GM18511 (cell line): ENCODE data around the gene GMPR2.

ENCODE experiments used
- ATAC-seq: cut with Tn5 transposase; IDR thresholded peaks from one replicate; pipeline ENCODE4 v1.9.1; 2021; ENCODE audit warnings: mild to moderate bottlenecking, moderate library complexity; ENCODE audit not compliant: unreplicated experiment

GMPR2 gene

GRCh38 chr14:24249230-24250021, 16.7 kb downstream of the GMPR2 start:
- no peak for ATAC-seq

GRCh38 chr14:24250354-24250753, 17.6 kb downstream of the GMPR2 start:
- no peak for ATAC-seq

- ATAC-seq: no peak
Observed at GRCh38 chr14:24251880-24252288, 19.2 kb downstream of the GMPR2 start.

DNA sequence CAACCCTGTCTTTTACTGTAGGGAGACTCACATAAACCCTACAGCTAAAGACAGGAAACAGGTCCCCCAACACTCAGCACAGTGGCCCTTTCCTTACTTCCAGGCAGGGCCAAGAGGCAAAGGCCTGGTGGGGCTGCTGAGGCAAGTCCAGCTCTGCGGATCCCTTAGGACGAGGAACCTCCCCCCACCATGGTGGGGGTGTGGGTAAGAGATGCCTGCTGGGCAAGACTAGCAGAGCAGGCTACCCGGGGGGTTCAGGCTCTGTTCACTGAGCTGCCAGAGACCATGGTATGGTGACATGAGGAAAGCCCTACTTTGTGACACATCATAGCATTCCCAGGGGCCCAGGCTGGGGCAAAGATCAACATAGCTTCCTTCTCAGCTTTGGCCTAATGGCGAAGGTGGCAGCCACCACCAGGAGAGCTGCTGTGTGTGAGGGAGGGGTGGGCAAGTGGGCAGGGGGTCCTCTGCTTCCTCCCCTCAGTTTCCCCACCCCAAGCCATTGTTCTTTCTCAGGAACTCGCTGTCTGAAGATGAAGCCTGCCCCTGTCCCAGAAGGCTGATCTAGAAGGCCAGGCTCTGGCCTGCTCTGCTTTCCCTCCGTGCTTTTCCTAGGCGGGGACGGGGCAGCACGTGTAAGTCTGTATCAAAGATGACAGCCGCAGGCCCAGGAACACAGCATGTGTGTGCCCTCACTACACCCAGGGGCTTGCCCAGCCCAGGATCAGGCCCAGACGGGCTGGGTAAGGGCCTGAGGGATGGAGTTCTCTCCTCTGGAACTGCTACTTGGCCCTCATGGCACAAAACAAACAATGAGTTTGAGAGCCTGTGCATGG, 19.8 kb downstream of the GMPR2 start:
- no peak for ATAC-seq

GRCh38 chr14:24253936-24254335, 21.2 kb downstream of the GMPR2 start:
- ATAC-seq: no peak

DNA sequence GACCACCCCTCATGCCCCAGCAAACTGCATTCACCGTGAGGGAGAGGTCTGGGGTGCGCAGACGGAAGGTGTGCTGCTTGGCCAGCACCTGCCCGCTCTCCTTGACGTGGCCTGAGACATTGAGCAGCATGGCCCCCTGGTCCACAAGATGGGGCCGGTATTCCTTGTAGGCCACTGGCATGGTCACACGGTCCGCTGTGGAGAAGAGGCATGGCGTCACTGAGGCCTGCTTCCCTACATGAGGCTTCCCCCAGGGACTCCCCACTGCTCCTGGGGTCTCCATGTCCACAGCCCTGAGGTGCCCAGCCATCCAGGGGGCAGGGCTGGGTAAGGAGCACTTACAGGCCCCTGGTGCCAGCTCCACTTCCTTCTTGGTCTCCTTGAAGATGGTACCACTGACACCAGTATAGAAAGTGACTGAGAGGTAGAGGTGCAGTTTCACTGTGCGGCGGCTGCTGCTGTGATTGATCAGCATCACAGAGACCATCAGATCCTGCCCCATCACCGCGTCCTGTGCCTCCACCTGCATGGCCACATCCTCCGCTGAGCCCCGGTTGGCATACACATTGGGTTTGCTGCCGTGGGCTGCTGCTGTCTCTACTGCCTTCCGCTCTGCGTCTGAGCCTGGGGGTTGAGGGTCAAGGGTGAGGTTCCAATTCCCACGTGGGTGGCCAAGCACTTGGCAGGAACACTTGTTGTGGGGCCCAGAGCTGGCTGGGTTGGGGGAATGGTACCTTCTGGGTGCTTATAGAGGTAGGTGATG, 22.1 kb downstream of the GMPR2 start:
- ATAC-seq: no peak

DNA sequence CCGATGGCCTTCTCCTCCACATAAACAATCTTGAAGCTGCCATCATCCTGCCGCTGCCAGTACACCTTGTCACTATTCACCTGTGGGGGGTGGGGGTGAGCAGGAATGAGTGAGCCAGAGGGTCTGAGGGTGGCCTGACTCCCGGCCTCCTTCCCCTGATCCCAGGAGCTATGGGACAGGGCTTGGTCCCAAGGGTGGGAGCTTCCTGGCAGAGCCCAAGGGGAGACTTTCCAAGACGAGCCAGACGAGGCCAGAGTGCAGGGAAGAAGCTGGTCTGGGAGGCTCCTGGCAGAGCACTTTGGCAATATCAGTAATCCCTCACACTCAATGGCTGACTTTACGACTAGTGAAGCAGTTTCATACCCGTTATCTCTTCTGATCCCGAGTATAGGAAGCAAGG, 22.7 kb downstream of the GMPR2 start:
- no peak for ATAC-seq

- no peak for ATAC-seq
Observed at GRCh38 chr14:24255931-24256711, 23.4 kb downstream of the GMPR2 start.

DNA sequence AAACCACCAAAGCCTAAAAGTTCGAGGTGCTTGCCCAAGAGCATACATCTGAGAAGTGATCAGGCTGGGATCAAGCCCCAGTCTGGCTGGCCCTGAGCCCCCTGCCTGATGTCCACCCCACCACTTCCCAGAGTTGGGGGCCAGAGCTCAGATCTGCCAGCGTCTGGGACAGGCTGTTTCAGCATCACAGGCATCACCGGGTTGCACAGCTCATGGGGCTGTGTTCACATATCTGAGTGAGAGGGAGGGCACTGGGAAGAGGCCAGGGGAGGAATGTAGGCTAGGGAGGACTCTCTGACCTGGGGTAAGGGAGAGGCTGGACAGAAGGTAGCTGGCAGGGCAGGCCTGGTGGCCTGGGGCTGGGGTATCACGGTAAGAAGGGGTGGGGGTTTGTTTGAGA, 24.2 kb downstream of the GMPR2 start:
- ATAC-seq: no peak

- ATAC-seq: no peak
Observed at GRCh38 chr14:24258119-24258518, 25.4 kb downstream of the GMPR2 start.

- no peak for ATAC-seq
Observed at GRCh38 chr14:24258548-24259265, 26.0 kb downstream of the GMPR2 start.

DNA sequence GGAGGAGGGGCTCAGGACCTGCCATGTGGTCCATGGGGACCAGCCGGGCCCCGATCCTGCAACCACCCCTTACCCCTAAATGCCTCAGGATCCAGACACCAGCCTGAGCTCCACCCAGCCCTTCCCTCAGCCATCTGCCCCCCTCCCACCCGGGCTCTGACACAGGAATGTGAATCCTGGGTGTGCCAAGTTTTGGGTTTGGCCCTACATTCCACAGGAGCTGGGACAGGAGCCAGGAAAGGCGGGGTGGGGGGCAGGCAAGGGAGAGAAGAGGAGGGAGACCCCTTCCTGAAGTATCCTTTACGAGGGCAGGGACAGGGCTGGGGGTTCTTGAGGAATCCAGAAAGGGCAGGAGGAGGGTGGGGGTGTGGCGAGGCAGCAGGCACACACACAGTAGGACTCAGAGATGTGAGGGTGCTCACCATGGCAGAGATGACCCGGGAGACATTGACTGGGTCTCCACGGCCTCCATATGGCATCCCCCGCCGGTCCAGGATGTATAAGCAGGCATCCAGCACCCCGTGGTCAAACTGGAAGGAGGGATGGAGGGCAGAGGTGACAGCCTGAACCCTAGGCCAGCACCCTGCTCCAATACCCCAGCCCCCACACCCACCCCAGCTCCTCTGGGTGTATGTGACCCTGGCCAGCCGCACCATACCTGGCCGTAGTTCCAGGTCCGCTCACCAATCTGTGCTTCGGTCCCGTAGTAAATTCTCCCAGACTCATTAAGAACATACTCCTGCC, 26.7 kb downstream of the GMPR2 start:
- no peak for ATAC-seq

DNA sequence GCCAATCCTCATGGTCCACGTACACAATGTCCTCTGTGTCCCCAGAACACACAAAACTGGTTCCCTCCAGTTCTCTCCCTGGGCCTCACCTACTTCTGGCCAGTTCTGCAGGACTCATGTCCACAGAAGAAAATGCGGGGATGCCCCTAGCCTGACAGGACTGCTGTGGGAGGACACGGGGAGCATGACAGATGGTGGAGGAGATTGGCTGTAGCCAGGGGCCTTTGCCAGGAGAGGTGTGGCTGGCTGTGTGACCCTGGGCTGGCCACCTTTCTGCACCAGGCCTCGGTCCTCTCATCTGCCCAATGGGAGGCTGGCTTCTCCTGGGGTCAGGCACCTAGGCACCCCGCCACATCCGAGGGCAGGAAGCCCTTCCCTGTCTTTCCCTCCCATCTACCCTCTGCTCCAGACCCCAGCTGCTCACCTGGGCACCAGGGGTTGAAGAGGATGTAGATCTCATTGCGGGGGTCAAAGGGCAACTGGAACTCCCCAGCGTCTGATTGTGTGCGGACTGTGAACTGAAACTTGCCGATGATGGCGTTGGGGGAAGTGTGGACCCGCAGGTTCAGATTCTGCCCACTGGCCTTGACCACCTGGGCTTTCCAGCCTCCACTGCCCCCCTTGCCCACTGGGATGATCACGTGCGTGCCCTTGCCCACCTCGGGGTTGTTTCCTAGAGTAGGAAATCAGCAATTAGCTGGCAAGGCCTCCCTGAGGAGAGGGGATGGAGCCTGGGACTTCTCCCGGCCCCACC, 27.5 kb downstream of the GMPR2 start:
- no peak for ATAC-seq

DNA sequence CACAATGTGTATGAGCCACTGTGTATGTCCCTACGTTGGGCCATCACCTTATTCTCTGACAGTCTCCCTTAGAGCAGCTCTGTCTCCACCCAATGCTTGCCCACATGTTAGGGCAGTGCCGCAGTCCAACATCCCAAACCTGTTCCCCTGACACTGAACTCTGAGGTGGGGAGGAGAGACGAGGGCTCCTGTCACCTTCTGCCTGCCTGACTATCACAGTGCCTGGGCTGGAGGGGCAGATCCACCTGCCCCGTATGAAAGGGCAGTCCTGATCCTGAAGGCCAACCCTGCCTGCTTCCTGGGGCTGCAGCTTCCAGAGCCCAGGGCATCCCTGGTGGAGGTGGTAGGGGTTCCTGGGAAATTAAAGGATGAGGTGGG, 28.0 kb downstream of the GMPR2 start:
- no peak for ATAC-seq

DNA sequence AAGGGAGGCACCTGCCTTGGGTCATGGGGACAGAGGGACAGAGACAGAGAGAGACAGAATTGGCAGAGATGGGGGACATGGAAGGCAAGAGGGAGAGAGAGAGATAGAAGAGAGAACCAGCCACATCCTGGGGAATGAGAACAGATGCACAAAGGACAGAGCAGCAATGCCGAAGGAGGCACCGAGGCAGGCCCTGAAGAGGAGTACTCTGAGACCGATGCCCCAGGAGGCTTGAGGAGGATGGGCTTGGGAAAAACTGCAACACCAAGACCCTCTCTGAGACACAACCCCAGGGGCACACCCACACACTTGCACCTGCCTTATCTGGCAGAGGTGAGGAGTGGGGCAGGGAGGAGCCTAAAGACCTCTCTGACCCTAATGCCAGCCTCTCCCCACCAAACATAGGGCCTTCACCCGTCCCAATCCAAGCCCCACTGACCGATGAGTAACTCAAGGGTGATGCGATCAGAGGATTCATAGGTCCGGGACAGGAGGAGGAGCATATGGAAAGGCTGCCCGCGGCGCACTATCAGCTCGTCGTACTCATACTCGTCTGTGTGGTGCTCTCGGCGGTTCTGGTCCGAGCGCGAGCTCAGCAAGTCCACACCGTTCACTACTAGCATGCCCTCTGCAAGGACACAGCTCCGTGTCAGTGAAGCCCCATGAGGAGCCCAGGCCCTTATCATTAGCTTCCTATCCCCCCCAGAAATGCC, 28.7 kb downstream of the GMPR2 start:
- ATAC-seq: no peak

DNA sequence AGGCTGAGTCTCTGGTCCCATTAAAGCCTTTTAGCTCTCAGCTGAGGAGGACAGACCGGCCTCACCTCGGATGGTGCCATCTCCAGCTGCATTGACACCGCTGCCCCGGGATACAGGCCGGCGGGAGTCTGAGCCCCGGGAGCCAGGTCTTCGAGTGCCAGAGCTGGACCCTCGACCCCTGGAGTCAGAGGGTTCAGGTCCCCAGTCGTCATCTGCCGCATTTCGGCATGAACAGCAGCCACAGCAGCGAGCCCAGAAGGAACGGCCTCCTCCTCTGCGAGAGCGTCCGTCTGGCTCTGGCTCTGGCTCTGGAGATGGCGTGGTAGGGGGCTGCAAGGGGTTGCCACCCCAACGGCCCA, 29.2 kb downstream of the GMPR2 start:
- ATAC-seq: no peak

DNA sequence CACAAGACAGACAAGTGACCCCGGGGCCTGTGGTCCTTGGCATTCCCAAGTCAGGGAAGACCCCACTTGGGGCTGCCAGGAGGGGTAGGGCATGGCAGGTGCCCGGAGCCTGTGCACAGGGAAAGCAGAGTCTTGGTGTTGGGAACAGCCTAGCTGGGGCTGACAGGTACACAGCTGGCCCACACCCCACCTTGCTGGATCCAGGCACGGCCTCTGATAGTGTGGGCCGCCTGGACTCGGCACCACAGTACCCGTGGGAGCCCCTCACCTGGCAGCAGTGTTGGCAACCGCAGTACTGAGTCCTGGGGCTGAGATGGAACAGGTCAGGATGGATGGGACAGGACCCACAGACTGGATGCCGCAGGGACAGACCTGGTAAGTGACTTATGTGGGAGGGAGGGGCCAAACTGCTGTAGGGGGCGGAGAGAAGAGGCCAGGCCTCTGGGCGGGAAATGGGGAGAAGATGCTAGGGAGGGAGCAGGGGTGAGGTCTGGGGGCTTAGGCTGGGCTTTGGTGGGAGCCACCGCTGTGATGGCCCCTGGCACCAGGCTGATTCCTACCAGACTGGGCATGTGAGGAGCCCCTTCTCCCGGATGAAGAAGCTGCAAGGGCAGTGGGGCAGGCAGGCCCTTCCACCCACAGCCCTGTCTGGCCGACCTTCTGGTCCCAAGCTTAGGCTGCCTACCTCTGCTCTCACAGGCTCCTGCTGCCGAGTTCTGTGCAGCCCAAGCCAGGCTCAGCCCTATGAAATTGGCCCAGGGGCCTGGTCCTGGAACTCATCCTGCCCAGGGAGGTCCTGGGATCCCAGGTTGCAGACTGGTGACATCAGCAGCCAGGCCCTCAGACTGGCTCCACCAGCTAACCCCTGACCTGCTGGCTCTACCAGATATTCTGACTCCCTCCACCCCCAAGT, 30.3 kb downstream of the GMPR2 start, which contains the start of gene TGM1:
Gene TGM1, minus strand, starts transcription at position 357 of the 913 bp plus-strand sequence. CDS start 825 bp downstream, outside the sequence.
- ATAC-seq: no peak
